ENCODE results near the gene RPS6KA3. TPM values are rescaled to one million over a fixed set of nuclear protein-coding genes. Genes with fewer than 3 reads are reported as not detected.
"Not testable (repeated sequence)": the region's sequence is repeated elsewhere in the genome, so short reads cannot be mapped to it uniquely, and the experiment has no call there.

RPS6KA3 gene
- total RNA-seq, 1 donor from 2014 or later = 22.8 TPM

- Histone ChIP-seq H3K36me3 (no peaks in the 10 kb centered on the region), H3K27me3 (no peaks in the 10 kb centered on the region), H3K4me3 (no peak overlapping the region), H3K27ac (no peak overlapping the region), H3K9me3 (no peaks in the 10 kb centered on the region), H3K4me1 (no peaks in the 10 kb centered on the region)
- no peak for TF ChIP-seq POLR2AphosphoS5 (IDR thresholded peaks at IDR 0.05; ENCODE audit: insufficient read depth in 1 of 2, low read depth in 1 of 2)
- no peak for TF ChIP-seq POLR2A (IDR thresholded peaks at IDR 0.05)
- TF ChIP-seq CTCF (IDR thresholded peaks at IDR 0.05) = no peak
- no peak for DNase-seq (ENCODE audit: extremely low spot score in 2 of 2)
- intact Hi-C loops (cut with DNase I) = no loop called here
Observed at GRCh38 chrX:20181598-20182329, 84.9 kb downstream of the RPS6KA3 start.

- intact Hi-C loops (cut with DNase I) = no loop called here
- no peak for TF ChIP-seq POLR2AphosphoS5 (IDR thresholded peaks at IDR 0.05; ENCODE audit: insufficient read depth in 1 of 2, low read depth in 1 of 2)
- TF ChIP-seq CTCF (IDR thresholded peaks at IDR 0.05) = no peak
- TF ChIP-seq POLR2A (IDR thresholded peaks at IDR 0.05) = no peak
- no peaks in the 10 kb centered on the region for H3K9me3 ChIP-seq
- H3K27ac ChIP-seq = no peak overlapping the region
- H3K4me1 ChIP-seq = no peaks in the 10 kb centered on the region
- no peak for DNase-seq (ENCODE audit: extremely low spot score in 2 of 2)
- peaks cover 0 to 6% of the 10 kb centered on the region in 2 donors for H3K36me3 ChIP-seq
- no peak overlapping the region for H3K4me3 ChIP-seq
- no peaks in the 10 kb centered on the region for H3K27me3 ChIP-seq
Observed at GRCh38 chrX:20177093-20177492, 89.6 kb downstream of the RPS6KA3 start.

- intact Hi-C loops (cut with DNase I) = no loop called here
- H3K27ac ChIP-seq = no peak overlapping the region
- no peak for DNase-seq (ENCODE audit: extremely low spot score in 2 of 2)
- H3K4me1 ChIP-seq = no peaks in the 10 kb centered on the region
- H3K4me3 ChIP-seq = no peak overlapping the region
- H3K27me3 ChIP-seq = no peaks in the 10 kb centered on the region
- peaks cover 0 to 6% of the 10 kb centered on the region in 2 donors for H3K36me3 ChIP-seq
- TF ChIP-seq CTCF (IDR thresholded peaks at IDR 0.05) = no peak
- TF ChIP-seq POLR2A (IDR thresholded peaks at IDR 0.05) = no peak
- no peak for TF ChIP-seq POLR2AphosphoS5 (IDR thresholded peaks at IDR 0.05; ENCODE audit: insufficient read depth in 1 of 2, low read depth in 1 of 2)
- no peaks in the 10 kb centered on the region for H3K9me3 ChIP-seq
Observed at GRCh38 chrX:20173856-20174255, 92.9 kb downstream of the RPS6KA3 start.

- no peak for TF ChIP-seq POLR2A (IDR thresholded peaks at IDR 0.05)
- TF ChIP-seq CTCF (IDR thresholded peaks at IDR 0.05) = no peak
- no peak for TF ChIP-seq POLR2AphosphoS5 (IDR thresholded peaks at IDR 0.05; ENCODE audit: insufficient read depth in 1 of 2, low read depth in 1 of 2)
- Histone ChIP-seq H3K4me1 (no peaks in the 10 kb centered on the region), H3K36me3 (peaks cover 0 to 6% of the 10 kb centered on the region in 2 donors), H3K27ac (no peak overlapping the region), H3K4me3 (no peak overlapping the region), H3K9me3 (no peaks in the 10 kb centered on the region), H3K27me3 (no peaks in the 10 kb centered on the region)
- intact Hi-C loops (cut with DNase I) = no loop called here
- DNase-seq (ENCODE audit: extremely low spot score in 2 of 2) = no peak
Observed at GRCh38 chrX:20173313-20173712, 93.4 kb downstream of the RPS6KA3 start.

GRCh38 chrX:20171887-20172286 lies 94.8 kb downstream of the RPS6KA3 start:
- Histone ChIP-seq H3K36me3 (peaks cover 0 to 6% of the 10 kb centered on the region in 2 donors), H3K9me3 (no peaks in the 10 kb centered on the region), H3K27ac (no peak overlapping the region), H3K4me3 (no peak overlapping the region), H3K27me3 (no peaks in the 10 kb centered on the region), H3K4me1 (no peaks in the 10 kb centered on the region)
- TF ChIP-seq POLR2AphosphoS5 (IDR thresholded peaks at IDR 0.05; ENCODE audit: insufficient read depth in 1 of 2, low read depth in 1 of 2) (no peak), CTCF (IDR thresholded peaks at IDR 0.05) (no peak), POLR2A (IDR thresholded peaks at IDR 0.05) (no peak)
- DNase-seq (ENCODE audit: extremely low spot score in 2 of 2) = no peak
- intact Hi-C loops (cut with DNase I) = no loop called here

GRCh38 chrX:20162516-20162915 lies 104.2 kb downstream of the RPS6KA3 start:
- H3K4me3 ChIP-seq; H3K4me1 ChIP-seq; H3K9me3 ChIP-seq; intact Hi-C loops (cut with DNase I); DNase-seq (ENCODE audit: extremely low spot score in 2 of 2); H3K27me3 ChIP-seq; H3K27ac ChIP-seq: not testable (repeated sequence)
- H3K36me3 ChIP-seq = peaks cover 0 to 13% of the 10 kb centered on the region in 2 donors
